Left renal pelvis (tissue), 4 donors: ENCODE data around the gene HP. TPM values are rescaled to one million over a fixed set of nuclear protein-coding genes. Genes with fewer than 3 reads are reported as not detected.
"Not testable (repeated sequence)": the region's sequence is repeated elsewhere in the genome, so short reads cannot be mapped to it uniquely, and the experiment has no call there.

Experiments used
- DNase-seq, 4 donors: peaks; one replicate each; pipeline ENCODE4 v3.0.0-alpha.2; 2013; ENCODE audit warnings: low read depth in 4 of 4, low spot score in 3 of 4
- polyA plus RNA-seq, 4 donors: library from polyadenylated mRNA; unstranded; fragments of 120-200 nt; gene quantifications; one replicate each; pipeline ENCODE4 v1.2.1, GENCODE V29; 2013; ENCODE audit not compliant: insufficient read length in 4 of 4

Gene HP
- polyA plus RNA-seq, 4 donors: 0.42 to 2.5 (median 1.0) TPM

DNA sequence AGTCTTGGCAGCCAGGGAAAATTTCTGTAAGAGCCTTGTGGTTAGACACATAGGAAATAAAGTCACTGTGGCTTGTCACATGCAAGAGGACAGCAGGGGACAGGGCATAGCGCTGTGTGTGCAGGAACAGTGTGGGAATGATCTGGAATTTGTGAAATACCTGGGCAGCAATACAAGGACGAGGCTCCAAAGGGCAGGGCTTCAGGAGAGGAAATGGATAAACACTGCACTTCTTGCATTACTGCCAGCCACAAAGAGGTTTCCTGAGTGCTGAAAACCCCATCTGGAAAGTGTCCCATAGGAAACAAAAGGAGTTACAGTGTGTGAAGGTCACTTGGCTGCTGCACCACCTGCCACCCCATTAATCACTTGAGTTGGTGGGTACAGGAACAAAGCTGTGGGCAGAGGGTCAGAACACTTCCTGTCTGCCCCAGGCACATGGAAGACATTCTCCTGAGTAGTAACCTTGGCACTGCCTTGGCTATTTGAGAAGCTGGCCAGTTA is 12.1 kb upstream of the HP start:
- peak in 1 of 4 donors; percentile 24 for DNase-seq

DNA sequence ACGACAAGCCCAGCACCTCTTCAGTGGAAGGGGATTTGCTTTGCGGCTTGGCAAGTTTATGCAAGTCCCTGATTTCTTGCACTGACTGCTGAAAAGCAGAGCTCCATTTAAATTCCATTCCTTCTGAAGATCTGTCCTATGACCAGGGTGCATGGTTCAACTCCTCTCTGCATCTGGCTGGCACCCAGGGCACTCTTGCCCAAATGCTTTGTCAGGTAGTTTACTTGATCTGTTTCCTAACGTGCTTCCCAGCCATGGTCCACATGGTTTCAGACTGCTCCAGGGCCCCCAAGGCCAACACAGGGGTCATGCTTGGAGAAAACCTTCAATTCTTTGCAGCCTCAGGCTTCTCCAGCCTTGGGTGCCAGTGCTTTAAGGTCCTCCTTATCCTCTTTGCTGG is 11.2 kb upstream of the HP start:
- no peak for DNase-seq

DNA sequence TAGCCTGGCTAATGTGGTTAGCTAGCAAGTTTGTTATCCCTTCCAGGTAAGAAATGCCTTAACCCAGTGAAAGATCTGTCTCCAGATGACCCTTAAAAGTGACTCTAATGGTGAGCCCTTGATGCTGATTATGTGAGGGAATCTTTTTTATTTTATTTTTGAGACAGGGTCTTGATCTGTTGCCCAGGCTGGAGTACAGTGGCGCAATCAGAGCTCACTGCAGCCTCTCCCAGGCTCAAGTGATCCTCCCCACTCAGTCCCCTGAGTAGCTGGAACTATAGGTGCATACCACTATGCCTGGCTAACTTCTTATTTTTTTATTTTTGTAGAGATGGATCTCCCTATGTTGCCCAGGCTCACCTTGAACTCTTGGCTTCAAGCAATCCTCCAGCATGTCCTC is 10.8 kb upstream of the HP start:
- no peak for DNase-seq

DNA sequence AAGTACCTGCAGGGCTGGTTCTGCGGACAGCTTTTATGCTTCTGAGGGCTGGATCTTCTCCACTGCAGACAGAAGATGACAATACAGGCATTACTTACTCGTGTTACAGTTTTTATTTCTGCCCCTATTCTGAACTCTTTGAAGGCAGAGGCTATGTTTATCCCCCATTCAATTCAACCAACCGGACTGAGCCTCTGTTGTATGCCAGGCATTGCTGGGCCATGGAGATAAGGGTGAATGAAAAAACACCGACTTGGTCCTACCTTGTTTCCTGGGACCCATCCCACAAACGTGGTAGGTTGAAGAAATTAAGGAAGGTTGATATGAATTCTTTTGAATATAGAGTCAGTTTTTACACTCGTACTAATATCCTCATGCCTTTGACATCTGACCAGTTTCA is 10.0 kb upstream of the HP start:
- DNase-seq: no peak

DNA sequence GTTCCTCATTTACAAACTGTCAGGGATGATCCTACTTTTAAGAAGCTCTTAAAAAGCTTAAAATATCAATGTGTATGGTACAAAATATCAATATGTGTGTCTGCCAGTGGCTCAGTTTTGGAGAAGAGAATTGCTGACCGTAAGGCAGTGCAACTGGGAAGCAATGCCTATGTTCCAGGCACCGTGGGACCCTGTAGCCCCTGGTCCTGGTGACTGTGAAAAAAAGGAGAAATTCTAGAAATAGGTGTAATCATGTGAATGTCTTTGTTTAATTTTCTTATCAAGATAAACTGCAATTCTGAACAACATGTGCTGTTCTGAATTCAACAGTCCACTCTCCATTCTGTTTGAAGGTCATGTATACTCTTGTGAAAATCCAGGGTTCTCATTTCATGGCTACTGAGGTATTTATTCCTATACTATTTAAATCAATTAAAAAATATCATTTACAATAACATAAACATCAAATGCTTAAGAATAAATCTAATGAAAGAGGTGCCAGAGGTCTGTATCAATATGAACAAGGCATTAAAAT is 9.4 kb upstream of the HP start:
- DNase-seq: no peak

DNA sequence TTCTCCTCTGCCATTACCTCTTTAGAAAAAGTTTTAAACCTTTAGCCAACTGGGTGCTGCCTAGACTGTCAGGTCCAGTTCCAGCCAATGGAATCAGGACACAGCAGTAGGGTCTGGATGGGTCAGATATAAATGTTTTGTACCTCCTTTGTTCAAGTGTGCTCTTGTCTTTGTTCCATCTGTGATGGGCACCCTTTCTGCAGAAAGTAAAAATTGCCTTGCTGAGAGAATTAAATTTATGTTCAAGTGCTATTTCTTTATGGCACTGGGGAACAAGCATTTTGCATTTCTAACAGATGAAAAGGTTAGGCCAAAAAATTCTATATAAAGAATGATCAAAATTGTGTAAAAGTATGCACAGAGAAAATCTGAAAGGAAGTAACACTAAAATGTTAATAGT is 5.2 kb upstream of the HP start:
- DNase-seq: no peak

DNA sequence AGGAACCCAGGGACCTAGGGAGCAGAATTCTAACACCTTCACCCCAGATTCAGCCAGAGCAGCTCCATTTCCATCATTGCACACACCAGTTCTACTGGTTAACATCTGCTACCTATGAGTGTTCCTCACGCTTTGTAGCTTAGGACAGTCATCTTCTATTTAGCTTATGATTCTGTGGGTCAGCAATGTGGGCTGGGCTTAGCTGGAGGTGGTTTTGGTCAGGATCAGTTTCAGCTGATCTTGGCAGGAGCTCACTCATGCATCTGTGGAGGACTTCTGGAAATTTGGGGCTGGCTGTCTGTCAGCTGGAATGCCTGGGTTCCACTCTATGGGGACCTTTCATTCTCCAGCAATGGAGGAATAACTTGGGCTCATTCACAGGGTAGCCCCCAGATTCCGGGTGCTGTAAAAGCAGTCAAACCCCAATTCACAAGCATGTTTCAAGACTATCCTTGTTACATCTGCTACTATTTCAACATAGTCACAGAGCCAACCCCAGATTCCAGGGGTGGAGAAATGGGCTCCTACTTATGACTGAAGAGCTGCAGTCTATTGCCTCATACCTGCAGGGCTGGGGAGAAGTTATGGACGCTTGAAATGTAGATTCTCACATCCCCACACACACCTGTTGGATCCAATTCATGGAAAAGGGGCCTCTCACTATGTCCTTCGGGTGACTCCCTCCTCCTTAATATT is 3.4 kb upstream of the HP start:
- no peak for DNase-seq

DNA sequence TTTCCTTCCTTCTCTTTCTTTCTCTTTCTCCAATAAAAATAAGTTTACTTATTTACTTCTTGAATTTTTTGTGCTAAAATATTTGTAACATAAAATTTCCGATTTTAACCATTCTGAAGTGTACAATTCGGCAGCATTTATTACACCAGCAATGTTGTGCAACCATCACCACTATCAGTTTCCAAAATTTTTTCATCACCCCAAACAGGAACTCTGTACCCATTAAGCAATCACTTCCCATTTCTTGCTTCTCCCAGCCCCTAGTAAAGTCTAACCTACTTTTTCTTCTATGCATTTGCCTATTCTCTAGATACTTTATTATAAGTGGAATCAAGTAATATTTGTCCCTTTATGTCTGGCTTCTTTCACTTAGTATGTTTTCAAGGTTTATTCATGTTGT is 2.5 kb upstream of the HP start:
- DNase-seq: no peak

DNA sequence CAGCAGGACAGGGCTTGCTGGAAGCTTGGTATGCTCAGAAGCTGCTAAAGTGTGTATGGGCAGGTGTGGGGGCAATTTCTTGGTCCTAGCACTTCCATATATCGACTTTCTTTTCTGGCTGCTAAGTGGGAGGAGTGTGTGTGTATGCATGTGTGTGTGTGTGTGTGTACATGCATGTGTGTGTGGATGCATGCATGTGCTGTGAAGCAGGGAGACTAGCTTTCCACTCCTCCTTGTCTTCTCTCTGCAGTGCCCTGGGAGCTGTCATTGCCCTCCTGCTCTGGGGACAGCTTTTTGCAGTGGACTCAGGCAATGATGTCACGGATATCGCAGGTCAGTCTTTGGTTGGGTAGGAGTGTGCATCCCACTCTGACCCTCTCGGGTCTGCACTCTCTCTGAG is 1.6 kb downstream of the HP start:
- DNase-seq: no peak

DNA sequence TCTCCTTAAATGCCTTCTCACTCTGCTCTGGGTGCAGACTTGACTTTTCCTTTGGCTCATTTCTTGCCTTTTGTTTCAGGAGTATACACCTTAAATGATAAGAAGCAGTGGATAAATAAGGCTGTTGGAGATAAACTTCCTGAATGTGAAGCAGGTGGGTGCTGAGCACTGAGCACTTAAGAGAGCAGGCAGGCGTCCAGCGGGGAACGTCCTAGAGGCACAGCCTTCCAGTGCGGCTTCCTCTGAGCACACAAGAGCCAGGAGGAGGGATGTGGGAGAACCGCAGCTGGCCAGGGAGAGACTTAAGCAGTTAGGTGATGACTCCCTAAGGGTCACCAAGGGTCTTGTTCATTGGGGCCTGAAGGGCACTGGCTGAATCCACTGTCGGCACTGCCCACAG is 3.0 kb downstream of the HP start:
- DNase-seq: not testable (repeated sequence)

DNA sequence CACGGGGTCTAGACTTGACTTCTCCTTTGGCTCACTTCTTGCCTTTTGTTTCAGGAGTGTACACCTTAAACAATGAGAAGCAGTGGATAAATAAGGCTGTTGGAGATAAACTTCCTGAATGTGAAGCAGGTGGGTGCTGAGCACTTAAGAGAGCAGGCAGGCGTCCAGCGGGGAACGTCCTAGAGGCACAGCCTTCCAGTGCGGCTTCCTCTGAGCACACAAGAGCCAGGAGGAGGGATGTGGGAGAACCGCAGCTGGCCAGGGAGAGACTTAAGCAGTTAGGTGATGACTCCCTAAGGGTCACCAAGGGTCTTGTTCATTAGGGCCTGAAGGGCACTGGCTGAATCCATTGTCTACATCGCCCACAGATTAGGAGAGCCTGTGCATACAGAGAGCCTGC is 4.8 kb downstream of the HP start:
- not testable (repeated sequence) for DNase-seq

DNA sequence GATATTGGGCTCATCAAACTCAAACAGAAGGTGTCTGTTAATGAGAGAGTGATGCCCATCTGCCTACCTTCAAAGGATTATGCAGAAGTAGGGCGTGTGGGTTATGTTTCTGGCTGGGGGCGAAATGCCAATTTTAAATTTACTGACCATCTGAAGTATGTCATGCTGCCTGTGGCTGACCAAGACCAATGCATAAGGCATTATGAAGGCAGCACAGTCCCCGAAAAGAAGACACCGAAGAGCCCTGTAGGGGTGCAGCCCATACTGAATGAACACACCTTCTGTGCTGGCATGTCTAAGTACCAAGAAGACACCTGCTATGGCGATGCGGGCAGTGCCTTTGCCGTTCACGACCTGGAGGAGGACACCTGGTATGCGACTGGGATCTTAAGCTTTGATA is 6.1 kb downstream of the HP start:
- no peak for DNase-seq

DNA sequence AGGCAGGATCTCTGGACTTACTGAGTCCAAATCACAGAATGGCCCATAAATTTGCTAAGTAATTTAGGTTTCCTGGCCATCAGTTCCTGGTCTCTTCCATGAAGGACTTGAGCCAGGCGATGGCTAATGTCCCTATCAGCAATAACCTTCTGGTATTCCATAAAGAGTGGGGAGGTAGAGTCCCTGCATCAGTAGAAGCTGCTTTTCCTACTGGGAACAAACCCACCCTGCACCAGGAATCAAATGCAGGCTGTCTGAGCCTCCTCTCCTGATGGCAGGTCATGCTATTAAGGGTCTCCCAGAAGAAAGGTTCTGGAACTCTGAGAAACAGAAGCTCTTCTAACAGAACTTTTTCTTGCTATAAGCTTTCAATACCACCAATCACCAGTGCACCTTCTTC is 7.3 kb downstream of the HP start:
- no peak for DNase-seq

DNA sequence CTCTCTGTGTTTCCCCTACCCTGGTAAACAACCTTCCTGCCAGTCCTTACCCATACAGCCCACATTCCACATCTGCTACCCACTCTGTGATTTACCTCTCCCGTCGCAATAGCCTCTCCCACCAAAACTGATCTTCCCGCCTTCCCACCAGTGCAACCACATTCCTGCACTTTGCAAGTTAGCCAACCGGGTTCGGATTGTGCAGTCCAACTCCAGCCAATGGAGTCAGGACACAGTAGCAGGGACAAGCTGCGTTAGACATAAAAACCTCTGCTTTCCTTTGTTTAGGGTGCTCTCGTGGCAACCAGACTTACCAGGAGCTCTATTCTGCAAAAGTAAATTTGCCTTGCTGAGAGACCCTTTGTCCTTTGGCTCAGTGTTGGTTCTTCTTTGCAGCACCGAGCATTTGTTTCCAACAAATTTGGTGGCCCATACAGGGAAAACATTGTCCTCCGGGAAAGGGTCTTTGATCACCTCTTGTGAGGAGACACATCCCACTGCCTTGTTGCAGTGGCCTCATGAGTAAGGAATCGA is 10.1 kb downstream of the HP start:
- no peak for DNase-seq

DNA sequence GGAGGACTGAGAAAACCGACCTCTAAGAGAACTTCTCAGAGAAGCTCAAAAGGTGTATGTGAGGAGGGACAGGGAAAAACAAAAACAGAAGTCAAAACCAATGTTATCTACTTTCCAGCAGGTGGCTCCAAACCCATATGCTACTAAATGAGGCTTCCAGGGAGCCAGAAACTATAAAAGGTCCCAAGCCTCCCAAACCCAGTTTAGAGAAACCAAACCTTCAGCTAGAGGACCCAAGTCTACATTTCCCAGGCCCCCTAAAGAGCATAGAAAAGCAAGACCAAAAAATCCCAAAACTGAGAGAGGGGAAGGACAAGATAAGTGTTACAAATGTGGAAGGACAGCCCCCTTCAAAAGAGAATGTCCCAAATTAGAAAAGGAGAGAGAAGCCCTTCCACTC is 12.4 kb downstream of the HP start:
- DNase-seq: no peak

DNA sequence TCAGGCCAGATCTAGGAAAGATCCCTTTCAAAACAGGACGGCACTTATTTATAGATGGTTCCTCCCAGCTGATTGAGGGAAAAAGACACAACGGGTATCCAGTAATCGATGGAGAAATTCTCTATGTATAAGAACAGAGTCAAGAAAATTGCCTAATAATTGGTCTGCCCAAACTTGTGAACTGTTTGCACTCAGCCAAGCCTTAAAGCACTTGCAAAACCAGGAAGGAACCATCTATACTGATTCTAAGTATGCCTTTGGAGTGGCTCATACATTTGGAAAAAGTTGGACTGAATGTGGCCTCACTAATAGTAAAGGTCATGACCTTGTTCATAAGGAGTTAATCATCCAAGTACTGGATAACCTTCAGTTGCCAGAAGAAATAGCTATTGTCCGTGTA is 14.6 kb downstream of the HP start:
- DNase-seq: no peak

DNA sequence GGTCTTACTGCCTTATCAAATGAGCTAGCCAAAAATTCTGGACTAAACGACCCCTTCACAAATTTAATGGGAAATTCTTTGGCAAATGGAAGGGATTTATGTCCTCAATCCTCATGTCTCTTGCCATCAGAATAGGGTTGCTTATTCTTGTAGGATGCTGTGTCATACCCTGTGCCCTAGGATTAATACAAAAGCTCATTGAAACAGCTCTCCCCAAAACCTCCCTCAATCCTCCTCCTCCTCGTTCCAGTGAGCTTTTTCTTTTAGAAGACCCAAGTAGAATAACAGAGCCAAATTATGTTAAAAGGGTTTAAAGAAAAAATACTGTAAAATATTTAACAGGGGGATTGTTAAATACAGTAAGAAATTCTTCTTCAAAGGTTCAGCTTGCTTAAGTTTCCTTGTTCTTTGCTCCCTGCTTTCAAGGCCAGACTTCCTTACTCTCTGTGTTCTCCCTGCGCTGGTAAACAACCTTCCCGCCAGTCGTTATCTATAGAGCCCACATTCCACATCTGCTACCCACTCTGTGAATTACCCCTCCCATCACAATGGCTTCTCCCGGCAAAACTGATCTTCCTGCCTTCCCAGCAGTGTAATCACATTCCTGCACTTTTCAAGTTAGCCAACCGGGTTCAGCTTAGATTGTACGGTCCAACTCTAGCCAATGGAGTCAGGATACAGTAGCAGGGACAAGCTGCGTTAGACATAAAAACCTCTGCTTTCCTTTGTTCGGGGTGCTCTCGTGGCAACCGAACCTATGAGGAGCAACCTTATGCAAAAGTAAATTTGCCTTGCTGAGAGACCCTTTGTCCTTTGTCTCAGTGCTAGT is 18.4 kb downstream of the HP start:
- no peak for DNase-seq

DNA sequence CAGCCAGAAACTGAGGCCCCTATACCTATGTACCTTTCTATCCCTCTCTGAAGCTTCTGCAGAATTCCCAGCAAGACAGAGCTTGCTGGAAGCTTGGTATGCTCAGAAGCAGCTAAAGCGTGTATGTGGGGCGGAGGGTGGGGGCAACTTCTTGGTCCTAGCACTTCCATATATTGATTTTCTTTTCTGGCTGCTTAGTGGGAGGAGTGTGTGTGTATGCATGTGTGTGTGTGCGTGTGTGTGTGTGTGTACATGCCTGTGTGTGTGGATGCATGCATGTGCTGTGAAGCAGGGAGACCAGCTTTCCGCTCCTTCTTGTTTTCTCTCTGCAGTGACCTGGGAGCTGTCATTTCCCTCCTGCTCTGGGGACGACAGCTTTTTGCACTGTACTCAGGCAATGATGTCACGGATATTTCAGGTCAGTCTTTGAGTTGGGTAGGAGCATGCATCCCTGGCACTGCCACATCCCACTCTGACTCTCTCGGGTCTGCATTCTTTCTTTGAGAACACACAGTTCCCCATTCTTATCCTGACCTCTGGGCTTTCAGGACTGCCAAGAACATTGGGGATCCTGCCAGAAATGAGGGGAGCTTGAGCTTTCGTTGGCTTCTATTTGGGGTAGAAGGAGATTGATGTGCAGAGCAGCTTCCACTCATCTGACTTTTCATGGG is 19.4 kb downstream of the HP start:
- no peak for DNase-seq

DNA sequence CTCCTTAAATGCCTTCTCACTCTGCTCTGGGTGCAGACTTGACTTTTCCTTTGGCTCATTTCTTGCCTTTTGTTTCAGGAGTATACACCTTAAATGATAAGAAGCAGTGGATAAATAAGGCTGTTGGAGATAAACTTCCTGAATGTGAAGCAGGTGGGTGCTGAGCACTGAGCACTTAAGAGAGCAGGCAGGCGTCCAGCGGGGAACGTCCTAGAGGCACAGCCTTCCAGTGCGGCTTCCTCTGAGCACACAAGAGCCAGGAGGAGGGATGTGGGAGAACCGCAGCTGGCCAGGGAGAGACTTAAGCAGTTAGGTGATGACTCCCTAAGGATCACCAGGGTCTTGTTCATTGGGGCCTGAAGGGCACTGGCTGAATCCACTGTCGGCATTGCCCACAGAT is 20.8 kb downstream of the HP start:
- not testable (repeated sequence) for DNase-seq

DNA sequence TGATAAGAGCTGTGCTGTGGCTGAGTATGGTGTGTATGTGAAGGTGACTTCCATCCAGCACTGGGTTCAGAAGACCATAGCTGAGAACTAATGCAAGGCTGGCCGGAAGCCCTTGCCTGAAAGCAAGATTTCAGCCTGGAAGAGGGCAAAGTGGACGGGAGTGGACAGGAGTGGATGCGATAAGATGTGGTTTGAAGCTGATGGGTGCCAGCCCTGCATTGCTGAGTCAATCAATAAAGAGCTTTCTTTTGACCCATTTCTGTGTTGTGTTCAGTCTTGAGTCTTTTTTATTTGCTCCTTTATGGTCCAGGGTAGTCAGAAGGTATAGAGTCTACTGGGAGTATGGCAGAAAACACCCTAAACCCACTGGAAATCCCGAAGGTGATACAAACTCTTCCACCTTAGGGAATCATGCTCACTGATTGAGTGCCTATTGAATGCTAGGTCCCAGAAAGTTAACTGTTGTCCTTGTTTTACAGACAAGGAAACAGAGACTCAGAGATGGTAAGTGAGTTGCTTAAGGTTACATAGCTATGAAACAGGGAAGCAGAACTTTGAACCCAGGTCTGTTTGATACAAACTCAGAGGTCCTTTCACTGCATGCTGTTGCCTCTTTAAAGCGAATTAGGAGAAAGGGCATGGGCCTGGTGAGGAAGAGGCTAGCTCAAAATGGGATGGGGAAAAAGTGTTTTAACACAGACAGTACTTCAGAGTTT is 22.8 kb downstream of the HP start:
- DNase-seq: not testable (repeated sequence)
